ENCODE data around the gene MCTP1. TPM values are rescaled to one million over a fixed set of nuclear protein-coding genes. Genes with fewer than 3 reads are reported as not detected.
A peak's percentile ranks its signal among the peaks of the same experiment; 100 is the strongest.

Gene MCTP1
- total and polyA plus RNA-seq, 10 of the 15 experiments (the other 5 are each of a cell fraction or from before 2014, with no cell fraction given): 12.6 to 45.9 (median 18.8) TPM

DNA sequence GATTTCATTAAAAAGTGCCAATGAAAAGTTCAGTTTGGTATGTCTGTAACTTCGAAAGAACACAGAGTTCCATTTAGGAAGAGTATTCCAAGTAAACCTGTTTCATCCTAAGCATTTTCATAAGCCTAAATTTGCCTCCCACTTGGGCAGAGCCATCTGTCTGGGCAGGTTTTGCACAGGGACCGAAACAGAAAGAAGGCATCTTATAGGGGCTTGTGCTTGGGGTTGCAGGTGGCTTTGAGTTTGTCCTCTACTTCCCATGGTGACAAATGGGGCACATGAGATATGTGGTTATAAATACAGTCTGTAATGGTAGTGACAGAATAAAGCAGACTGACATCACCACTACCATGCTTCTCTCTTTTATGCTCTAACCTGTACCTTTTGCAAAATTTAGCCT, 63.7 kb downstream of the MCTP1 start:
- ChIA-PET RAD21 (ENCODE audit: unreplicated experiment) (no interaction called here), SMC1A (ENCODE audit: uncharacterized antibody, unreplicated experiment) (interaction anchor here (0.9 kb wide), 1 partner anchor 20 kb away, joined by 4 read pairs; no protein-coding TSS in a partner anchor), CTCF (no interaction called here), POLR2A (no interaction called here)
- no peak overlapping the region for H3K4me3 ChIP-seq
- no peaks in the 10 kb centered on the region for H3K36me3 ChIP-seq (ENCODE audit: control insufficient read depth in 2 of 2, insufficient read depth in 2 of 2, low read length in 1 of 2)
- no peak overlapping the region for H2AFZ ChIP-seq (ENCODE audit: control insufficient read depth, low read depth, low read length)
- in situ Hi-C loops (cut with MboI) (no loop called here), intact Hi-C loops (cut with micrococcal nuclease; ENCODE audit: unreplicated experiment) (no loop called here)
- ATAC-seq (peak; percentile 34; the same call in 1 of the 3 replicates), DNase-seq (ENCODE audit: low read depth, low spot score) (no peak), FAIRE-seq (no peak)
- H3K79me2 ChIP-seq (ENCODE audit: control insufficient read depth, insufficient read depth, low read length): no peaks in the 10 kb centered on the region
- H3K9me3 ChIP-seq (replicated peaks; ENCODE audit: control insufficient read depth, insufficient read depth, low read length): no peaks in the 10 kb centered on the region; the same call in 2 of the 3 replicates
- no TSS peak for BruUV-seq (replicated peaks)
- H3K4me1 ChIP-seq (ENCODE audit: control insufficient read depth, insufficient read depth, low read length): no peaks in the 10 kb centered on the region
- H4K20me1 ChIP-seq (ENCODE audit: control insufficient read depth, insufficient read depth): no peaks in the 10 kb centered on the region
- H3K27ac ChIP-seq (ENCODE audit: control insufficient read depth, insufficient read depth): no peak overlapping the region
- no peak overlapping the region for H3K9ac ChIP-seq (ENCODE audit: control insufficient read depth, insufficient read depth, low read length)
- no peak overlapping the region for H3K4me2 ChIP-seq (ENCODE audit: control insufficient read depth, insufficient read depth)
- no peaks in the 10 kb centered on the region for H3K27me3 ChIP-seq (replicated peaks in 1 of 2; ENCODE audit: control insufficient read depth in 2 of 2, insufficient read depth in 2 of 2, low read length in 1 of 2)
- WGBS (ENCODE audit: insufficient coverage, insufficient replicate concordance, low lambda C conversion rate, missing lambda C conversion rate): 0% methylated on average over 2 of the region's 2 CpGs
- no peak for TF ChIP-seq FOS (IDR thresholded peaks at IDR 0.05; ENCODE audit: borderline replicate concordance, extremely low read depth, insufficient read length)
- TF ChIP-seq CHD2 (IDR thresholded peaks at IDR 0.05; ENCODE audit: borderline replicate concordance, low read depth, low read length): no peak
- TF ChIP-seq FOXM1 (IDR thresholded peaks at IDR 0.05; ENCODE audit: low read depth, low read length): no peak
- TF ChIP-seq, protein P1, sequence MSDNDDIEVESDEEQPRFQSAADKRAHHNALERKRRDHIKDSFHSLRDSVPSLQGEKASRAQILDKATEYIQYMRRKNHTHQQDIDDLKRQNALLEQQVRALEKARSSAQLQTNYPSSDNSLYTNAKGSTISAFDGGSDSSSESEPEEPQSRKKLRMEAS (IDR thresholded peaks at IDR 0.05; ENCODE audit: low read depth, low read length): no peak
- TF ChIP-seq NR2C1 (IDR thresholded peaks at IDR 0.05): no peak
- TF ChIP-seq SUPT20H (IDR thresholded peaks at IDR 0.05; ENCODE audit: borderline replicate concordance, control insufficient read depth, low read depth, low read length): no peak
- no peak for TF ChIP-seq NRF1 (conservative IDR thresholded peaks at IDR 0.05; ENCODE audit: low read depth, low read length)
- TF ChIP-seq HDAC6 (IDR thresholded peaks at IDR 0.05; ENCODE audit: unreplicated experiment): no peak
- TF ChIP-seq MTA3 (IDR thresholded peaks at IDR 0.05; ENCODE audit: borderline replicate concordance, low read length): no peak
- TF ChIP-seq WRNIP1 (IDR thresholded peaks at IDR 0.05; ENCODE audit: borderline replicate concordance, low read depth, low read length): no peak
- TF ChIP-seq, protein P2, sequence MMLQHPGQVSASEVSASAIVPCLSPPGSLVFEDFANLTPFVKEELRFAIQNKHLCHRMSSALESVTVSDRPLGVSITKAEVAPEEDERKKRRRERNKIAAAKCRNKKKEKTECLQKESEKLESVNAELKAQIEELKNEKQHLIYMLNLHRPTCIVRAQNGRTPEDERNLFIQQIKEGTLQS (IDR thresholded peaks at IDR 0.05; ENCODE audit: borderline replicate concordance, extremely low read depth, low read depth, low read length): no peak
- no peak for TF ChIP-seq STAT3 (IDR thresholded peaks at IDR 0.05; ENCODE audit: low read depth, low read length)
- TF ChIP-seq SMC3 (IDR thresholded peaks at IDR 0.05; ENCODE audit: borderline replicate concordance, low read length): no peak
- TF ChIP-seq ZNF384 (IDR thresholded peaks at IDR 0.05; ENCODE audit: borderline replicate concordance, low read depth, low read length): no peak
- no peak for TF ChIP-seq ZNF622 (IDR thresholded peaks at IDR 0.05)
- no peak for TF ChIP-seq BHLHE40 (IDR thresholded peaks at IDR 0.05; ENCODE audit: borderline replicate concordance in 1 of 2, low read depth in 2 of 2, low read length in 1 of 2)
- TF ChIP-seq RFX5 (IDR thresholded peaks at IDR 0.05; ENCODE audit: low read depth, low read length): no peak
- no peak for TF ChIP-seq RAD51 (IDR thresholded peaks at IDR 0.05)

All from GM12878 (cell line).